ENCODE results near the gene PDCD1LG2. TPM values are rescaled to one million over a fixed set of nuclear protein-coding genes. Genes with fewer than 3 reads are reported as not detected.
"Not testable (repeated sequence)": the region's sequence is repeated elsewhere in the genome, so short reads cannot be mapped to it uniquely, and the experiment has no call there.

PDCD1LG2 gene
- total RNA-seq, 1 donor from 2014 or later, result 12.8 TPM

- DNase-seq (ENCODE audit: low spot score), result no peak
Observed at GRCh38 chr9:5563886-5564285, 53.6 kb downstream of the PDCD1LG2 start.

DNA sequence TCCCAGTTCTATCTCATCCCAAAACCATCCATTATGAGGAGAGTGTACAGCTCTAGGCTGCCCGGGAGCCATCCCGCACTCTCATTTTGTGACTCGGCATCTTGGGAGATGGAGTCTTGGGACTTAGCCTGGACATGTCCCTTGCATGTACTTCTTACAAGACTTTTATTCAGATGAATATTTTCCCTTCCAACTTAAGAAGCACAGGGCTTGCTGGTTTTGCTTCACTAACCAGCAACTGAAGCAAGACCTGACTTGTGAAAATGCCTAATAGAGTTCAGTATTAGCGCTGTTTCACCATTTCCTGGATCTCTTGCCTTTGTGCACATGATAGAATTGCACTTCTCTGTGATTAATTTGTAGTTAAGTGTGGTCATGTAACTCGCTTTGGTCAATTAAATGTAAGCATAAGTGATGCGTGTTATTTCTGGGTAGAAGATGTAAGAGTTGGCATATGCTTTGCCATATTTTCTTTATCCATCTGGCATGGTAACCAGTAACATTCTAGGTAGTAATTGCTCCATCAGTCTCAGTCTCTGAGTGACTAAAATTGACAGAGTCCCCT is 55.8 kb downstream of the PDCD1LG2 start:
- DNase-seq (ENCODE audit: low spot score), result peak; percentile 14

GRCh38 chr9:5568868-5569267 is 58.5 kb downstream of the PDCD1LG2 start:
- DNase-seq (ENCODE audit: low spot score), result no peak

- no peak for DNase-seq (ENCODE audit: low spot score)
Observed at GRCh38 chr9:5569409-5569808, 59.1 kb downstream of the PDCD1LG2 start.

DNA sequence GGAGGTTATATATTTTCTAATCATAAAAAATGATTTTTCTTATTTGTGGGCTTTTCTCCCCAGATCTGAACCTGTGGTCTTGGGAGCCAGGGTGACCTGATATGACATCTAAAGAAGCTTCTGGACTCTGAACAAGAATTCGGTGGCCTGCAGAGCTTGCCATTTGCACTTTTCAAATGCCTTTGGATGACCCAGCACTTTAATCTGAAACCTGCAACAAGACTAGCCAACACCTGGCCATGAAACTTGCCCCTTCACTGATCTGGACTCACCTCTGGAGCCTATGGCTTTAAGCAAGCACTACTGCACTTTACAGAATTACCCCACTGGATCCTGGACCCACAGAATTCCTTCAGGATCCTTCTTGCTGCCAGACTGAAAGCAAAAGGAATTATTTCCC is 59.6 kb downstream of the PDCD1LG2 start:
- DNase-seq (ENCODE audit: low spot score), result no peak

DNA sequence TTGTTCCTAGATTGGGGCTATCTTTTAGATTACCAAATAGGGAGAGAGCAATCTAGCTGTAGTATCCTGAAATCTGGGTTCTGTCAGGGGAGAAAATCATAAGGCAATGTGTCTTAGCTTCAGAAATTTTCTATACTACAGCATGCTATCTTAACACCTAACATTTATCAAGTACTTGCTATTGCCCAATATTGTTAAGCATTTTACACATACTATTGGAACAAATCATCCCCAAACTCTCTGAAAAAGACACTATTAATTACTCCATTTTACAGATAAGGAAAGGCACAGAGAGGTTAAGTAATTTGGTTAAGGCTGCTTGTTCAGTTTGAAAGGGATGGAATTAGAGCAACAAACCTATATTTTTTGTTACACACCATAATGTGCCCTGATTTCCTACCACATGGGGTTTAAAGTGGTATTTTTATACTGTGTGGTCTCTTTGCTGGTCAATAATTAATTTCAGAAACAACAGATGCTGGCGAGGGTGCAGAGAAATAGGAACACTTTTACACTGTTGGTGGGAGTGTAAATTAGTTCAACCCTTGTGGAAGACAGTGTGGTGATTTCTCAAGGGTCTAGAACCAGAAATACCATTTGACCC is 61.4 kb downstream of the PDCD1LG2 start:
- no peak for DNase-seq (ENCODE audit: low spot score)

GRCh38 chr9:5574097-5574496 is 63.8 kb downstream of the PDCD1LG2 start:
- DNase-seq (ENCODE audit: low spot score), result no peak

DNA sequence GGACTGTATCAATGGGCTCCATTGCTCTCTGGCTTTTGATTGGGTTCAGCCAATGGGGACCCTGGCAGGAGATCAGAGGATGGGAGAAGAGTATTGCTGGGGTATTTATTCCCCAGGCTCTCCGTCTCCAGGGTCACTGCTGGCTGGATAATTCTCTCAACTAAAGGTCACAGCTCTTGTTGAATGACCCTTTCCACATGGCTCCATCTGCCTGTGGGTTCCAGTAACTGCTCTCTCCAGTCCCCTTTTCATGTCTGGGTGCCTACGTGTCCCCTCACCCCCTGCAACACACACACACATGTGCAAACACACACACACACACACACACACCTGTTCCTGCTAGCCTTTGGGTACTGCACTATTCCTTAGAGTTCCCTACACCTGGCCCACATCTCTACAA is 64.7 kb downstream of the PDCD1LG2 start:
- no peak for DNase-seq (ENCODE audit: low spot score)

- no peak for DNase-seq (ENCODE audit: low spot score)
Observed at GRCh38 chr9:5577225-5577624, 66.9 kb downstream of the PDCD1LG2 start.

DNA sequence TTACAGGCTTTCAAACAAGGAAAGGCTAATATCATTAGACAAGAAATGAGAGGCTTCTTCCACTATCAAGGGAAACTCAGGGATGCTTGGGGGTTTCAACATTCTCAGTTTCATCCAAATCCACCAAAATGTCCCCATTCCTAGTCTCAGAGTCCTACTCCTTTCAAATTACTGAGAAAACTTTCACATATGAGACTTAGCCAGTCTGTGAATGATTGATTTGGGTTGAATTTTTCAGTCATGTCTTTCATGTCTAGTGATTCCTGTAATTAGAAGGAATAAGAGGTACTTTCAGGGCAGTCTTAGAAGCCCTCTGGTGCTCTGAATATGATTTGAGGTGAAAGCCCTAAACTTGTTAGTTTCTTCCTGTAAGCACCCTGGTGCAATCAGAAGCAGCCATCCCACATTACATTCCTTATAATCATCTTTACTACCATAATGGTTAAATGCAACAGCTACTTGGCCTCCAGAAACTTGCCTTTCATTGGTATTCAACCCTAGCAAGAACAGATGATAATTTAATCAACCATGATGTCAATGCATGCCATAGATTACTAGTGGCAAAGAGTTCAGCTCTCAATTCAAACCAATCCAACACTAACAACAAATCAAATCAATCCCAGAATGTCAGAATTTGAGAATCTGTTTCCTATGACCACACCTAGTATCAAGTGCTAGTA is 67.8 kb downstream of the PDCD1LG2 start:
- no peak for DNase-seq (ENCODE audit: low spot score)

- no peak for DNase-seq (ENCODE audit: low spot score)
Observed at GRCh38 chr9:5578698-5579085, 68.4 kb downstream of the PDCD1LG2 start.

- DNase-seq (ENCODE audit: low spot score), result no peak
Observed at GRCh38 chr9:5579881-5580280, 69.5 kb downstream of the PDCD1LG2 start.

DNA sequence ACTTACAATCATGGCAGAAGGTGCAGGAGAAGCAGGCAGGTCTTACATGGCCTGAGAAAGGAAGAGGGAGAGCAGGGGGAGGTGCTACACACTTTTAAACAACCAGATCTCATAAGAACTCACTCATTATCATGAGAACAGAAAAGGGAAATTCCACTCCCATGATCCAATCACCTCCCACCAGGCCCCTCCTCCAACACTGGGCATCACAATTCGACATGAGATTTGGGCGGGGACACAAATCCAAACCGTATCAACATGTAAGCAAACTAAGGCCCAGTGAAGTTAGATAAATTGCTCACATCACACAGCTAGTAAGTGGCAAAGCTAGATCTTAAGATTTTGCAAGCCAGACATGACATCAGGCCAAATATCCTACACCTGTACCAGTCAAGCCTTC is 70.3 kb downstream of the PDCD1LG2 start:
- no peak for DNase-seq (ENCODE audit: low spot score)

DNA sequence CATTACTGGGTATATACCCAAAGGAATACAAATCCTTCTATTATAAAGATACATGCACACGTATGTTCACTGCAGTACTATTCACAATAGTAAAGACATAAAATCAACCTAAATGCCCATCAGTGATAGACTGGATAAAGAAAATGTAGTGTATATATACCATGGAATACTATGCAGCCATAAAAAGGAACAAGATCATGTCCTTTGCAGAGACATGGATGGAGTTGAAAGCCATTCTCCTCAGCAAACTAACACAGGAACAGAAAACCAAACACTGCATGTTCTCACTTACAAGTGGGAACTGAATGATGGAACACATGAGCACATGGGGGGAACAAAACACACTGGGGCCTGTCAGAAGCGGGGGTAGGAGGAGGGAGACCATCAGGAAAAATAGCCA is 71.4 kb downstream of the PDCD1LG2 start:
- not testable (repeated sequence) for DNase-seq (ENCODE audit: low spot score)

GRCh38 chr9:5582835-5583195 is 72.5 kb downstream of the PDCD1LG2 start:
- DNase-seq (ENCODE audit: low spot score), result peak; percentile 24

GRCh38 chr9:5586391-5586802 is 76.1 kb downstream of the PDCD1LG2 start:
- no peak for DNase-seq (ENCODE audit: low spot score)

GRCh38 chr9:5587024-5587423 is 76.7 kb downstream of the PDCD1LG2 start:
- DNase-seq (ENCODE audit: low spot score), result no peak

- DNase-seq (ENCODE audit: low spot score), result no peak
Observed at GRCh38 chr9:5592231-5592630, 81.9 kb downstream of the PDCD1LG2 start.

DNA sequence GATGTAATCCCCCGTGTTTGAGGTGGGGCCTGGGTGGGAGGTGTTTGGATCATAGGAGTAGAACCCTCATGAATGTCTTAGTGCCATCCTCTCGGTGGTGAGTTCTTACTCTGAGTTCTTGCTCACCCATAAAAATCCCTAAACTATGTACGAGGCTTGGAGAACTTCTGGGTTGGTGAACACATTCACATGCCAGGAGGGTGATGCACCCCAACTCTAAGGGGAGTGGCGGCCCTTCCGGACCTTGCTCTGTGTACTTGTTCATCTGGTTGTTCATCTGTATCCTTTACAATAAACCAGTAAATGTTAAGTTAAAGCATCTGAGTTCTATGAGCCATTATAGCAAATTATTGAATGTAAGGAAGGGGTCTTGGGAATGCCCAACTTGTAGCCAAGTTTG is 82.6 kb downstream of the PDCD1LG2 start:
- no peak for DNase-seq (ENCODE audit: low spot score)

- no peak for DNase-seq (ENCODE audit: low spot score)
Observed at GRCh38 chr9:5593904-5594303, 83.6 kb downstream of the PDCD1LG2 start.

DNA sequence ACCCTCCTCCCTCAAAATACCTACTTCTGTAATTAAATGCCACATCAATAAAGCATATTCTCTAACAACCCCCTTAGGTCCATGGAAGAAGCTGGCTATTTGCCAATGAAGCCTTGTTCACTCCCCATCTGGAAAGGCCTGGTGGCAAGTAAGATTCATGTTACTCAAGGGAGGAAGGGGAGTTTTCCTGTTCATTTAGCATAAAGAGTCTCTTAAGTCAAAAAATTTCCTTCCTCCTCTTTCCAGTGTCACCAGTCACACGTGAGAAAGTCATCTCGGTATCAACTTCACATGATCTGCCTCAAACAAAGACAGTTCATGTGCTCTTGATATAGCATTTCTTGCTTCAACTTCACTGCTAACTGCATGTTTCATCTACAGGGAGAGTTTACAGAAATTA is 85.8 kb downstream of the PDCD1LG2 start:
- no peak for DNase-seq (ENCODE audit: low spot score)

- no peak for DNase-seq (ENCODE audit: low spot score)
Observed at GRCh38 chr9:5608298-5609225, 98.2 kb downstream of the PDCD1LG2 start.
